ENCODE data around the gene FOXD2.

The FOXD2 gene

DNA sequence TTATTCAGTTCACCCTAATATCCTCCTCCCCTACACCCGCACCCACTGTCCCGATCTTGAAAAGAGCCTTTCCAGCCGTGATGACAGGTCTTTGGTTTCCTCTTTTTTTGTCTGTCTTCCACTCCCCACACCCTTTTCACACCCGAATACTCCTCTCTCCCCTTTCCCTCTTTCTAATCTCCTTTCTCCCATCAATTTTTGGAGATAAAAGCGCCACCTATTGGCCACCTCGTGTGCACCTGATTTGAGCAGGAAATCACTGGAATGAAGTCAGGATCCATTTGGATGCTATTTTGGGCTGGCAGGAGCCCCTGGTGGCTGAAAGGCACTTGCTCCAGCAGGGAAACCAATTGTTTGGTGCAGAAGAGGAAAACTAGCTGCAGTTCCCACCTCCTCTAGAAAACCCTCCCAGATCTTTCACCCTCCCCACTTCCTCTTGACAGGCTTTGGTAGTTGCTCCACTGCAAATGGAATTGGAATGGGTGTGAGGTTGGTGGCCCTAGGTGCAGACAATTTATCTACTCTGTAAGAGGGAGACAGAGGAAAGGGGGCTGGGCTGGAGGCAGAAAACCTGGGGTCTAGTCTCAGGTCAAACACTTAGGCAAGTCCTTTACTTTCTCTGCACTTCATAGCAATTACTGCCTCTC lies 13.4 kb upstream of the FOXD2 start:
- H3K4me1 ChIP-seq (ENCODE audit: insufficient read depth, low read length, severe bottlenecking), result no peaks in the 10 kb centered on the region
- no peaks in the 10 kb centered on the region for H3K36me3 ChIP-seq (ENCODE audit: insufficient read depth, low read length)
- no peaks in the 10 kb centered on the region for H3K9me2 ChIP-seq (ENCODE audit: low read depth, low read length)
- no peak overlapping the region for H3K4me3 ChIP-seq (ENCODE audit: low read depth, low read length, poor library complexity, severe bottlenecking)
- H2AFZ ChIP-seq (ENCODE audit: low read length), result no peak overlapping the region
- H4K20me1 ChIP-seq (ENCODE audit: insufficient read depth, low read length), result no peaks in the 10 kb centered on the region
- TF ChIP-seq EZH2 (IDR thresholded peaks at IDR 0.05; ENCODE audit: borderline replicate concordance, low read length), result no peak
- TF ChIP-seq, protein P1, sequence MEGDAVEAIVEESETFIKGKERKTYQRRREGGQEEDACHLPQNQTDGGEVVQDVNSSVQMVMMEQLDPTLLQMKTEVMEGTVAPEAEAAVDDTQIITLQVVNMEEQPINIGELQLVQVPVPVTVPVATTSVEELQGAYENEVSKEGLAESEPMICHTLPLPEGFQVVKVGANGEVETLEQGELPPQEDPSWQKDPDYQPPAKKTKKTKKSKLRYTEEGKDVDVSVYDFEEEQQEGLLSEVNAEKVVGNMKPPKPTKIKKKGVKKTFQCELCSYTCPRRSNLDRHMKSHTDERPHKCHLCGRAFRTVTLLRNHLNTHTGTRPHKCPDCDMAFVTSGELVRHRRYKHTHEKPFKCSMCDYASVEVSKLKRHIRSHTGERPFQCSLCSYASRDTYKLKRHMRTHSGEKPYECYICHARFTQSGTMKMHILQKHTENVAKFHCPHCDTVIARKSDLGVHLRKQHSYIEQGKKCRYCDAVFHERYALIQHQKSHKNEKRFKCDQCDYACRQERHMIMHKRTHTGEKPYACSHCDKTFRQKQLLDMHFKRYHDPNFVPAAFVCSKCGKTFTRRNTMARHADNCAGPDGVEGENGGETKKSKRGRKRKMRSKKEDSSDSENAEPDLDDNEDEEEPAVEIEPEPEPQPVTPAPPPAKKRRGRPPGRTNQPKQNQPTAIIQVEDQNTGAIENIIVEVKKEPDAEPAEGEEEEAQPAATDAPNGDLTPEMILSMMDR (IDR thresholded peaks at IDR 0.05; ENCODE audit: low read length), result peak; percentile 72
- H3K9ac ChIP-seq (ENCODE audit: low read length), result no peak overlapping the region
- no peak overlapping the region for H3K4me2 ChIP-seq (ENCODE audit: low read length)
- no peaks in the 10 kb centered on the region for H3K27me3 ChIP-seq (ENCODE audit: insufficient read depth, low read length)
- H3K27ac ChIP-seq (ENCODE audit: low read depth, low read length, poor library complexity, severe bottlenecking), result no peak overlapping the region
- H3F3A ChIP-seq (ENCODE audit: insufficient read depth, low read length), result no peaks in the 10 kb centered on the region
- no peaks in the 10 kb centered on the region for H3K9me3 ChIP-seq (ENCODE audit: low read length)
- H3K79me2 ChIP-seq (ENCODE audit: insufficient read depth, low read length), result no peaks in the 10 kb centered on the region

DNA sequence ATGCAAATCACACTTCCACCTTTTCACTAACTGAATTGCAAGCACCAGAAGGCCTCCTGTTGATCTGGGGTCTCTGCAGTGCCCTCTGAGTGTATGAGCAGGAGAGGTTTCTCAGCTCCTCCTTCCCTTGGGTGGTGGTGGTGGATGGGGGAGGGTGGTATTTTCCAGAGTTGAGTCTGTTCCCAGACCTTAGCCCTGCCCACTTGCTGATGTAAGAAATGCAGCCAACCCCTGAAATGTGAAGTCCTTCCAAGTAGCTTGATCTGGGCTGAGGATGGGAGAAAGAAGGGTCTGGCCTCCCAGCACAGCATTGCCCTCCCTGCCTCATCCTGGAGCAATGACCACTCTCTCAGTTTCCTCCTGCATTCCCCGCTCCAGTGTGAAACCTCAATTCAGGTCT lies 6.3 kb upstream of the FOXD2 start:
- H3K79me2 ChIP-seq (ENCODE audit: insufficient read depth, low read length), result no peaks in the 10 kb centered on the region
- H3K4me1 ChIP-seq (ENCODE audit: insufficient read depth, low read length, severe bottlenecking), result peaks cover 25% of the 10 kb centered on the region
- no peak overlapping the region for H3K4me3 ChIP-seq (ENCODE audit: low read depth, low read length, poor library complexity, severe bottlenecking)
- no peaks in the 10 kb centered on the region for H3F3A ChIP-seq (ENCODE audit: insufficient read depth, low read length)
- H3K9me2 ChIP-seq (ENCODE audit: low read depth, low read length), result no peaks in the 10 kb centered on the region
- H3K27me3 ChIP-seq (ENCODE audit: insufficient read depth, low read length), result no peaks in the 10 kb centered on the region
- no peak overlapping the region for H3K9ac ChIP-seq (ENCODE audit: low read length)
- no peak for TF ChIP-seq EZH2 (IDR thresholded peaks at IDR 0.05; ENCODE audit: borderline replicate concordance, low read length)
- TF ChIP-seq, protein P1 (IDR thresholded peaks at IDR 0.05; ENCODE audit: low read length), result no peak
- no peak overlapping the region for H2AFZ ChIP-seq (ENCODE audit: low read length)
- H3K36me3 ChIP-seq (ENCODE audit: insufficient read depth, low read length), result peaks cover 11% of the 10 kb centered on the region; the same call in 1 of the 2 replicates
- no peaks in the 10 kb centered on the region for H3K9me3 ChIP-seq (ENCODE audit: low read length)
- H3K27ac ChIP-seq (ENCODE audit: low read depth, low read length, poor library complexity, severe bottlenecking), result no peak overlapping the region
- H3K4me2 ChIP-seq (ENCODE audit: low read length), result no peak overlapping the region
- H4K20me1 ChIP-seq (ENCODE audit: insufficient read depth, low read length), result no peaks in the 10 kb centered on the region

DNA sequence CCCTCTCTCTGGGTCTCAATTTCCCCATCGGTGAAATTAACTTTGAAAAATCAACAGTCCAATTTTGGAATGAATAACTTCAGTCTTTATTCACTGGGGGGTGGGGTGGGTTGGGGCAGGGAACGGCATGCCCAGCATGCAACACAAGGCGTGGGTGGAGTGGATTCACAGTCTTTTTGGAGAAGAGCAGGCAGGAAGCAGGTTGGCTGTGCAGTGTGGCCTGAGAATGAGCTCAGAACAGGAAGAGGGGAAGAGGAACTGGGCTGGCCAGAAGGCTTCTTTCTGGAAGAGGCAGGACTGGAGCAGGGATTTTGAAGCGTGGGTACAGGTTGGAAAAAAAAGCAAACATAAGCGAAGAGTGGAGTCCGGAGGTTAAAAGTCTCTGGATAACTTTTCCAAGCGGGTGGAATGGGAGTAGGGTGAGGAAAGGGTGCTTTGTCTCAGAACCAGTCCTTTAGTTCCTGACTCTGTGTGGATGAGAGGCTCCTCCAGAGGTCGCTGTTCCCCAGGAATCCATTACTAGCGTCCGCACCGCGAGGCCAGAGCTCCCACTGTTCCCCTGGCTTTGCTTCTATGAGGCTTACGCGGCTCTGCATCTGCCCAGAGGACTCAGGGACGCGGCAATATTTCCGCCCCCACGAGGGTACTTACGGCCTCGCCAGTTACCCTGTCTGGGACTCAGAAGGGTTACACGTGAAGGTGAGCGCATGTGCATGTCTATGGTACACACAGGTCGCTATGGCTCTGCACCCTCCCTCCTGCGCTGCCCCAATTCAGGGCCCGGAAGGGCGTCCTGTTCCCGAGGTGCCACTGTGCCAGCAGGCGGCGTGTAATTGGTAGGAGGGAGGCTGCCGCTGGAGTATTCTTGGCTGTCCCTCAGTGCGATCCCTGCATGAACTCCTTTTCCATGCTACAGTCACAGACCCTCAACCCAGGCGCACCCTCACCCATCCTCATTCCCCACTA lies 5.5 kb upstream of the FOXD2 start:
- Histone ChIP-seq H3K4me2 (ENCODE audit: low read length) (peak overlapping the region; percentile 38; the same call in 1 of the 2 replicates), H3K9me2 (ENCODE audit: low read depth, low read length) (no peaks in the 10 kb centered on the region), H3K4me1 (ENCODE audit: insufficient read depth, low read length, severe bottlenecking) (peaks cover 25% of the 10 kb centered on the region), H3K9ac (ENCODE audit: low read length) (no peak overlapping the region; the same call in 1 of the 2 replicates), H2AFZ (ENCODE audit: low read length) (no peak overlapping the region), H3K4me3 (ENCODE audit: low read depth, low read length, poor library complexity, severe bottlenecking) (no peak overlapping the region), H3K36me3 (ENCODE audit: insufficient read depth, low read length) (peaks cover 11% of the 10 kb centered on the region; the same call in 1 of the 2 replicates), H4K20me1 (ENCODE audit: insufficient read depth, low read length) (no peaks in the 10 kb centered on the region), H3F3A (ENCODE audit: insufficient read depth, low read length) (no peaks in the 10 kb centered on the region), H3K27me3 (ENCODE audit: insufficient read depth, low read length) (no peaks in the 10 kb centered on the region), H3K9me3 (ENCODE audit: low read length) (no peaks in the 10 kb centered on the region), H3K79me2 (ENCODE audit: insufficient read depth, low read length) (no peaks in the 10 kb centered on the region), H3K27ac (ENCODE audit: low read depth, low read length, poor library complexity, severe bottlenecking) (no peak overlapping the region)
- TF ChIP-seq, protein P1 (IDR thresholded peaks at IDR 0.05; ENCODE audit: low read length), result peak; percentile 44; the same call in 1 of the 2 replicates
- TF ChIP-seq EZH2 (IDR thresholded peaks at IDR 0.05; ENCODE audit: borderline replicate concordance, low read length), result no peak
